HepG2 (cell line): Measurements from ENCODE around the gene POLE3. TPM values are rescaled to one million over a fixed set of nuclear protein-coding genes. Genes with fewer than 3 reads are reported as not detected.
A peak's percentile ranks its signal among the peaks of the same experiment; 100 is the strongest.

ENCODE experiments used
- HOXA5 ChIP-seq: sonication (generic); formaldehyde crosslinking; IDR thresholded peaks from 2 replicates; pipeline ENCODE4 v1.4.0; 2020; ENCODE audit warnings: missing genetic modification reagents
- JUNB ChIP-seq: sonication (generic); formaldehyde crosslinking; IDR thresholded peaks from 2 replicates; pipeline ENCODE4 v1.8.0; 2022; ENCODE audit warnings: missing genetic modification reagents, mild to moderate bottlenecking, borderline replicate concordance
- KAT7 ChIP-seq: IDR thresholded peaks from 2 replicates; pipeline ENCODE4 v1.6.1; 2018; ENCODE audit warnings: borderline replicate concordance, missing compliant biosample characterization
- MED1 ChIP-seq: sonication (generic); formaldehyde crosslinking; IDR thresholded peaks from 2 replicates; pipeline ENCODE4 v1.4.0; 2020; ENCODE audit warnings: missing genetic modification reagents
- NFAT5 ChIP-seq: sonication (generic); formaldehyde crosslinking; IDR thresholded peaks from 2 replicates; pipeline ENCODE4 v1.4.0; 2020; ENCODE audit warnings: missing genetic modification reagents
- RORA ChIP-seq: sonication (generic); formaldehyde crosslinking; IDR thresholded peaks from 2 replicates; pipeline ENCODE4 v1.5.0; 2020; ENCODE audit warnings: mild to moderate bottlenecking, missing genetic modification reagents, moderate library complexity
- SETDB1 ChIP-seq: sonication (generic); formaldehyde crosslinking; IDR thresholded peaks from 2 replicates; pipeline ENCODE4 v1.5.1; 2020; ENCODE audit warnings: missing genetic modification reagents, mild to moderate bottlenecking, borderline replicate concordance
- SP2 ChIP-seq: sonication (generic); formaldehyde crosslinking; IDR thresholded peaks from 2 replicates; pipeline ENCODE4 v1.5.1; 2020; ENCODE audit warnings: mild to moderate bottlenecking, missing genetic modification reagents
- TFDP1 ChIP-seq: IDR thresholded peaks from 2 replicates; pipeline ENCODE4 v1.6.1; 2016; ENCODE audit warnings: missing compliant biosample characterization, missing genetic modification reagents, borderline replicate concordance
- THAP11 ChIP-seq: IDR thresholded peaks from 2 replicates; pipeline ENCODE4 v1.6.1; 2016; ENCODE audit warnings: missing biosample characterization, missing genetic modification reagents
- TSC22D2 ChIP-seq: sonication (generic); formaldehyde crosslinking; IDR thresholded peaks from 2 replicates; pipeline ENCODE4 v1.5.1; 2020; ENCODE audit warnings: missing genetic modification reagents, mild to moderate bottlenecking, borderline replicate concordance
- ZBTB44 ChIP-seq: sonication (generic); formaldehyde crosslinking; IDR thresholded peaks from 2 replicates; pipeline ENCODE4 v1.4.0; 2020; ENCODE audit warnings: missing genetic modification reagents
- ZFP36L2 ChIP-seq: sonication (generic); formaldehyde crosslinking; IDR thresholded peaks from 2 replicates; pipeline ENCODE4 v1.4.0; 2020; ENCODE audit warnings: missing genetic modification reagents
- ZNF124 ChIP-seq: sonication (generic); formaldehyde crosslinking; IDR thresholded peaks from 2 replicates; pipeline ENCODE4 v1.4.0; 2020; ENCODE audit warnings: missing genetic modification reagents
- ZNF235 ChIP-seq: sonication (generic); formaldehyde crosslinking; IDR thresholded peaks from 2 replicates; pipeline ENCODE4 v1.8.1; 2023; ENCODE audit warnings: mild to moderate bottlenecking, missing genetic modification reagents, borderline replicate concordance
- ZZZ3 ChIP-seq: sonication (generic); formaldehyde crosslinking; IDR thresholded peaks from 2 replicates; pipeline ENCODE4 v1.4.0; 2020; ENCODE audit warnings: missing genetic modification reagents, mild to moderate bottlenecking, borderline replicate concordance
- polyA plus RNA-seq, 8 experiments: library from polyadenylated mRNA; depleted of rRNA in 3 of 8; stranded (reverse) in 7 of 8; unstranded in 1 of 8; fragments of >200 nt; fragmentation: Illumina TruSeq in 4 of 8; extraction: Trizol in 4 of 8; gene quantifications; 2 replicates each; pipeline versions ENCODE4 v1.2.1 to v1.2.3, GENCODE V29; 2011 to 2016; ENCODE audit warnings: low read depth in 4 of 8, missing spikeins in 1 of 8, mixed read lengths in 1 of 8; ENCODE audit not compliant: insufficient read depth in 1 of 8
- total RNA-seq, 5 experiments: library from RNA; depleted of rRNA; stranded (reverse); fragments of >200 nt; fragmentation: Illumina TruSeq; extraction: Trizol; gene quantifications; 2 replicates each; pipeline ENCODE4 v1.2.3, GENCODE V29; 2016; ENCODE audit warnings: low read depth in 1 of 5
- TF ChIP-seq, protein P1 (sequence below): sonication (generic); formaldehyde crosslinking; IDR thresholded peaks from 2 replicates; pipeline ENCODE4 v1.5.1; 2020; ENCODE audit warnings: mild to moderate bottlenecking, missing genetic modification reagents

POLE3 gene
- total and polyA plus RNA-seq, 2 of the 13 experiments (the other 11 are each of a cell fraction or from before 2014, with no cell fraction given), result 36.0 to 77.2 TPM

DNA sequence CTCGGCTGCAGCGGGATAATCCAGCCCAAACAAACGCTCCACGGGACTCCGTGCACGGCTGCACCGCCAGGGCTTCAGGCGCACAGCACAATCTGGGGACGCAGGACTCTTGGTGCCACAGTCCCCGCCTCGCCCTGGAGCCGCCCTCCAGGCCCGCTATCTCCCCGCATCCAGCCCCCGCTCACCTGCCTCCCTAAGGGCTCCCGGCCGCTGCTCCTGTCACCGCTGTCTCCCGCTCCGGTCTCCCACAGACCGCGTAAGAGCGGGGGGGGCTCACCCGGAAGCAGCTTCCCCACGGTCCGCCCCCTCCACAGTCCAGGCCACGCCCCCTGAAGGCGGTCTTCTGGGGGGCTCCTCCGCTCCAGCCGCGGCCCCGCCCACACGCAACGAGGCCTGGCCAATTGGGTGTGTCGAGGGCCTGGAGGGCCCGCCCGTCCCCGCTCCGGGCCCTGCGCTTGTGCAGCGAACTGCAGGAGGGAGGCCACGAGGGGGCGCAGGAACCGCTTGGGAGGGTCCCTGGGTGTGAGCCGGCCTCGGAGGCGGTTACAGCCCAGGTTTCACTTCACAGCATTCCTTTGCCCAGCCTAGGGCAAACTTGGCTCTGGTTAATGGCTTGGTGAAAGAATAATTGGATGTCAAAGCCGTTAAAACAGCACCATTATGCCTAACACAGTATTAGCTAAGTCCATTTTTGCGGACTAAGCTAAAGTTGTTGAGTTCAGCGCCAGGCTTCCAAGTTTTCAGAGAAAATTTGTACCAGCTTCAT, 9.3 kb downstream of the POLE3 start, which contains the start of gene ALAD (continued):
- TF ChIP-seq NFAT5 (no peak), TFDP1 (CRISPR knock-in tag) (peak; percentile 36; the same call in 1 of the 2 replicates), RORA (CRISPR knock-in tag) (no peak), ZFP36L2 (CRISPR knock-in tag) (no peak), HOXA5 (CRISPR knock-in tag) (peak; percentile 88), JUNB (no peak), ZBTB44 (CRISPR knock-in tag) (no peak), TSC22D2 (no peak; the same call in 1 of the 2 replicates), MED1 (CRISPR knock-in tag) (peak; percentile 86), SP2 (peak; percentile 79), ZNF235 (peak; percentile 31; the same call in 1 of the 2 replicates), KAT7 (peak; percentile 80), THAP11 (CRISPR knock-in tag) (peak; percentile 81), ZZZ3 (CRISPR knock-in tag) (no peak), SETDB1 (CRISPR knock-in tag) (no peak), ZNF124 (CRISPR knock-in tag) (0 out of 2 replicates have a peak, but pooled peaks have one; percentile 35)
- TF ChIP-seq, protein P1, sequence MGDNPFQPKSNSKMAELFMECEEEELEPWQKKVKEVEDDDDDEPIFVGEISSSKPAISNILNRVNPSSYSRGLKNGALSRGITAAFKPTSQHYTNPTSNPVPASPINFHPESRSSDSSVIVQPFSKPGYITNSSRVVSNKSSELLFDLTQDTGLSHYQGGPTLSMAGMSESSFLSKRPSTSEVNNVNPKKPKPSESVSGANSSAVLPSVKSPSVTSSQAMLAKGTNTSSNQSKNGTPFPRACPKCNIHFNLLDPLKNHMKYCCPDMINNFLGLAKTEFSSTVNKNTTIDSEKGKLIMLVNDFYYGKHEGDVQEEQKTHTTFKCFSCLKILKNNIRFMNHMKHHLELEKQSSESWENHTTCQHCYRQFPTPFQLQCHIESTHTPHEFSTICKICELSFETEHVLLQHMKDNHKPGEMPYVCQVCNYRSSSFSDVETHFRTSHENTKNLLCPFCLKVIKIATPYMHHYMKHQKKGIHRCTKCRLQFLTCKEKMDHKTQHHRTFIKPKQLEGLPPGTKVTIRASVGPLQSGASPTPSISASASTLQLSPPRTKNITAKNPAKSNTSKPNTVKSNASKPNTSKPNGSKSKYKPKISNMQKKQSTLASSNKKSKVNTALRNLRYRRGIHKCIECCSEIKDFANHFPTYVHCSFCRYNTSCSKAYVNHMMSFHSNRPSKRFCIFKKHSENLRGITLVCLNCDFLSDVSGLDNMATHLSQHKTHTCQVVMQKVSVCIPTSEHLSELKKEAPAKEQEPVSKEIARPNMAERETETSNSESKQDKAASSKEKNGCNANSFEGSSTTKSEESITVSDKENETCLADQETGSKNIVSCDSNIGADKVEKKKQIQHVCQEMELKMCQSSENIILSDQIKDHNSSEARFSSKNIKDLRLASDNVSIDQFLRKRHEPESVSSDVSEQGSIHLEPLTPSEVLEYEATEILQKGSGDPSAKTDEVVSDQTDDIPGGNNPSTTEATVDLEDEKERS (CRISPR knock-in tag), result peak; percentile 84; the same call in 1 of the 2 replicates
